H9 (cell line): ENCODE results near the gene PPP1R16B. TPM values are rescaled to one million over a fixed set of nuclear protein-coding genes. Genes with fewer than 3 reads are reported as not detected.

Source experiments
- DNase-seq: peaks from one replicate; pipeline ENCODE4 v3.0.0-alpha.2; 2017
- H2AFZ ChIP-seq: one replicate; pipeline ENCODE4 v1.6.1; 2013; ENCODE audit warnings: mild to moderate bottlenecking, low read length, control low read depth, moderate library complexity
- H2AK5ac ChIP-seq: 2 replicates; pipeline ENCODE4 v1.6.1; 2013; ENCODE audit warnings: low read length, control low read depth, mixed read lengths; ENCODE audit not compliant: insufficient read length
- H2BK120ac ChIP-seq: one replicate; pipeline ENCODE4 v1.6.1; 2013; ENCODE audit warnings: low read depth, mild to moderate bottlenecking, low read length, control low read depth, inconsistent platforms; ENCODE audit not compliant: poor library complexity, severe bottlenecking
- H2BK12ac ChIP-seq: 2 replicates; pipeline ENCODE4 v1.6.1; 2013; ENCODE audit warnings: low read length, control low read depth, mixed read lengths, low read depth; ENCODE audit not compliant: insufficient read length
- H2BK15ac ChIP-seq: 2 replicates; pipeline ENCODE4 v1.6.1; 2013; ENCODE audit warnings: low read depth, low read length, control low read depth
- H2BK20ac ChIP-seq: one replicate; pipeline ENCODE4 v1.6.1; 2013; ENCODE audit warnings: low read depth, mild to moderate bottlenecking, low read length, control low read depth, inconsistent platforms; ENCODE audit not compliant: poor library complexity, severe bottlenecking
- H2BK5ac ChIP-seq: 2 replicates; pipeline ENCODE4 v1.6.1; 2013; ENCODE audit warnings: low read length, control low read depth, mixed read lengths; ENCODE audit not compliant: insufficient read length
- H3K14ac ChIP-seq: 2 replicates; pipeline ENCODE4 v1.6.1; 2013; ENCODE audit warnings: low read length, control low read depth; ENCODE audit not compliant: insufficient read depth
- H3K18ac ChIP-seq: 2 replicates; pipeline ENCODE4 v1.6.1; 2013; ENCODE audit warnings: low read depth, mild to moderate bottlenecking, mixed read lengths, low read length, control low read depth; ENCODE audit not compliant: insufficient read length
- H3K23ac ChIP-seq: 2 replicates; pipeline ENCODE4 v1.6.1; 2013; ENCODE audit warnings: low read length, control low read depth, mixed read lengths, low read depth; ENCODE audit not compliant: insufficient read length
- H3K23me2 ChIP-seq: 2 replicates; pipeline ENCODE4 v1.6.1; 2013; ENCODE audit warnings: low read depth, mild to moderate bottlenecking, mixed read lengths, low read length, control low read depth; ENCODE audit not compliant: insufficient read length, poor library complexity, severe bottlenecking
- H3K27ac ChIP-seq: 2 replicates; pipeline ENCODE4 v1.5.1; 2013; ENCODE audit warnings: low read length, control low read depth, mixed read lengths, low read depth; ENCODE audit not compliant: insufficient read length
- H3K27me3 ChIP-seq: 2 replicates; pipeline ENCODE4 v1.6.1; 2013; ENCODE audit warnings: low read length, control low read depth, inconsistent platforms; ENCODE audit not compliant: insufficient read depth
- H3K4ac ChIP-seq: 2 replicates; pipeline ENCODE4 v1.6.1; 2013; ENCODE audit warnings: low read depth, mild to moderate bottlenecking, control low read depth, inconsistent platforms, low read length, moderate library complexity
- H3K4me1 ChIP-seq: 2 replicates; pipeline ENCODE4 v1.6.1; 2013; ENCODE audit warnings: low read length, control low read depth, inconsistent platforms; ENCODE audit not compliant: insufficient read depth
- H3K4me2 ChIP-seq: 2 replicates; pipeline ENCODE4 v1.6.1; 2013; ENCODE audit warnings: low read length, control low read depth, mixed read lengths; ENCODE audit not compliant: insufficient read length, insufficient read depth
- H3K56ac ChIP-seq: 2 replicates; pipeline ENCODE4 v1.6.1; 2013; ENCODE audit warnings: low read depth, mild to moderate bottlenecking, mixed read lengths, low read length, control low read depth; ENCODE audit not compliant: insufficient read length
- H3K79me1 ChIP-seq: 2 replicates; pipeline ENCODE4 v1.6.1; 2013; ENCODE audit warnings: low read depth, mild to moderate bottlenecking, moderate library complexity, low read length, control low read depth, inconsistent platforms; ENCODE audit not compliant: insufficient read depth, poor library complexity, severe bottlenecking
- H3K79me2 ChIP-seq: 2 replicates; pipeline ENCODE4 v1.6.1; 2013; ENCODE audit warnings: low read length, control low read depth, inconsistent platforms; ENCODE audit not compliant: insufficient read depth
- H3K9ac ChIP-seq: 2 replicates; pipeline ENCODE4 v1.6.1; 2013; ENCODE audit warnings: low read length, control low read depth, mixed read lengths; ENCODE audit not compliant: insufficient read length; ENCODE audit errors: extremely low read depth
- H3K9me3 ChIP-seq: one replicate; pipeline ENCODE4 v1.6.1; 2013; ENCODE audit warnings: low read depth, low read length, inconsistent platforms; ENCODE audit not compliant: control insufficient read depth
- H3T11ph ChIP-seq: one replicate; pipeline ENCODE4 v1.6.1; 2013; ENCODE audit warnings: mild to moderate bottlenecking, low read length, control low read depth, inconsistent platforms
- H4K20me1 ChIP-seq: one replicate; pipeline ENCODE4 v1.6.1; 2013; ENCODE audit not compliant: control insufficient read depth, insufficient read length, insufficient read depth
- H4K5ac ChIP-seq: 2 replicates; pipeline ENCODE4 v1.6.1; 2013; ENCODE audit warnings: low read depth, mild to moderate bottlenecking, mixed read lengths, low read length, control low read depth; ENCODE audit not compliant: insufficient read length
- H4K8ac ChIP-seq: replicated peaks from 2 replicates; pipeline ENCODE4 v1.6.1; 2013; ENCODE audit warnings: low read length, control low read depth, mixed read lengths, low read depth; ENCODE audit not compliant: insufficient read length
- H4K91ac ChIP-seq: 2 replicates; pipeline ENCODE4 v1.6.1; 2013; ENCODE audit warnings: low read depth, mild to moderate bottlenecking, moderate library complexity, mixed read lengths, low read length, control low read depth; ENCODE audit not compliant: insufficient read length
- H3K27ac Mint-ChIP-seq, 3 experiments: 2 replicates in 2 of 3; 3 replicates in 1 of 3; pipeline ENCODE4 v1.8.0; 2020 to 2021; ENCODE audit warnings: mixed read lengths in 3 of 3, mild to moderate bottlenecking in 1 of 3, moderate library complexity in 1 of 3
- H3K27me3 Mint-ChIP-seq: 2 replicates; pipeline ENCODE4 v1.8.0; 2021; ENCODE audit warnings: low read depth, mild to moderate bottlenecking, moderate library complexity, mixed read lengths
- H3K36me3 Mint-ChIP-seq, 3 experiments: 2 replicates in 2 of 3; 3 replicates in 1 of 3; pipeline ENCODE4 v1.8.0; 2020 to 2021; ENCODE audit warnings: low read depth in 3 of 3, mixed read lengths in 3 of 3; ENCODE audit not compliant: insufficient read depth in 1 of 3
- H3K4me1 Mint-ChIP-seq, 2 experiments: 2 replicates each; pipeline ENCODE4 v1.8.0; 2020; ENCODE audit warnings: mixed read lengths in 2 of 2
- H3K4me3 Mint-ChIP-seq, 2 experiments: 2 replicates in 1 of 2; 3 replicates in 1 of 2; pipeline ENCODE4 v1.8.0; 2020 to 2021; ENCODE audit warnings: mild to moderate bottlenecking in 2 of 2, mixed read lengths in 2 of 2, moderate library complexity in 1 of 2
- H3K9me3 Mint-ChIP-seq, 2 experiments: 2 replicates in 1 of 2; 3 replicates in 1 of 2; pipeline ENCODE4 v1.8.0; 2020; ENCODE audit warnings: mild to moderate bottlenecking in 2 of 2, mixed read lengths in 2 of 2, moderate library complexity in 1 of 2
- WGBS: extraction: QIAGEN DNeasy Blood & Tissue Kit; methylation state at CpG from one replicate; pipeline ENCODE4 v1.1.7; 2013; ENCODE audit warnings: missing lambda C conversion rate, low lambda C conversion rate, mixed read lengths; ENCODE audit not compliant: insufficient read length; ENCODE audit errors: extremely low coverage; 5-methylcytosine and 5-hydroxymethylcytosine counted together
- total RNA-seq: library from RNA; stranded (reverse); gene quantifications from 2 replicates; pipeline ENCODE4 v1.2.1, GENCODE V29; 2021
- TF ChIP-seq, protein P1 (sequence below): fragments of 200-600 bp; sonication (generic); conservative IDR thresholded peaks from 3 replicates; pipeline ENCODE4 v1.8.0; 2021; ENCODE audit warnings: antibody characterized with exemption, mild to moderate bottlenecking

Gene PPP1R16B
- total RNA-seq, 1 experiment from 2014 or later = 8.2 TPM

DNA sequence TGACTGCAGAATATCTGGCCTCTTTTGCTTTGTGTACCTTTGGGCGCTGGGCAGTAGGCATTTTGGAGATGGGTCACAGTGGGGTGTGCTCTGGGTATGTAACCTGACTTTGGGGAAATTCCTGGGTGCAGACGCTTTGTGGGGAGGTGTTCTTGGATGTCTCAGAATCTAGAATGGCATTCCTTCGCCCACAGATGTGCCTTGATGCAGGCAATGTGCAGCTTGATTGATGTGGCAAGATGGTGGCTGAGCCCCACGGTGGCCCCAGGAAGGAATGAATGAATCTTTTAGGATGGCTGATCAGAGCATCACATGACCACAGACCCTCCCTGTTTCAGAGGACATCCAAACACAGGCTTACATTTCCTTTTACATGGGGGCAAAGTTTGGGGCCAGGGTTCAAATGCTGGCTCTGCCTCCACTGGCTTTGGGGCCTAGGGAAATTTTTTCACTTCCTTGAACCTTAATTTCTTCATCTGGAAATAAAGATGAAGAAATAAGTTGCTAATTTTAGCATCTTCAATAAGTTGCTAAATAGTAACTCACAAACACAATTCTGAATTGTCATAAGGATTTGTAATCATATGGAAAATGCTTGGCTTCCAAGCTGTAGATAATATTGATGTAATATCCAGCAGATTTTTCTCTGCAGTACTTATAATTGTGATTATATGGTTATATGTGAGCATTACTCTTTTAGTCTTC is 5.6 kb downstream of the PPP1R16B start:
- no peak overlapping the region for H2BK12ac ChIP-seq
- no peak overlapping the region for H4K8ac ChIP-seq
- H2BK120ac ChIP-seq = no peak overlapping the region
- no peaks in the 10 kb centered on the region for H3K27me3 ChIP-seq
- DNase-seq = peak; percentile 12
- H3K9me3 ChIP-seq = no peaks in the 10 kb centered on the region
- no peak overlapping the region for H3K14ac ChIP-seq
- H3K18ac ChIP-seq = no peak overlapping the region
- Mint-ChIP-seq H3K36me3 (peaks cover 0 to 6% (median 0%) of the 10 kb centered on the region in 3 experiments; a peak in 4 of 7 replicates), H3K4me3 (no peak overlapping the region), H3K4me1 (peaks cover 16 to 24% of the 10 kb centered on the region in 2 experiments), H3K9me3 (no peaks in the 10 kb centered on the region), H3K27me3 (peaks cover 25% of the 10 kb centered on the region), H3K27ac (no peak overlapping the region)
- H3K9ac ChIP-seq = no peak overlapping the region
- H4K20me1 ChIP-seq = no peaks in the 10 kb centered on the region
- H3K4ac ChIP-seq = no peak overlapping the region
- no CpG with 5 or more reads among the region's 4 CpGs for WGBS
- no peak overlapping the region for H4K91ac ChIP-seq
- no peak overlapping the region for H2AK5ac ChIP-seq
- peaks cover 10% of the 10 kb centered on the region for H3K23me2 ChIP-seq
- no peak overlapping the region for H2BK5ac ChIP-seq
- peaks cover 3% of the 10 kb centered on the region; the same call in 1 of the 2 replicates for H3K4me1 ChIP-seq
- TF ChIP-seq, protein P1, sequence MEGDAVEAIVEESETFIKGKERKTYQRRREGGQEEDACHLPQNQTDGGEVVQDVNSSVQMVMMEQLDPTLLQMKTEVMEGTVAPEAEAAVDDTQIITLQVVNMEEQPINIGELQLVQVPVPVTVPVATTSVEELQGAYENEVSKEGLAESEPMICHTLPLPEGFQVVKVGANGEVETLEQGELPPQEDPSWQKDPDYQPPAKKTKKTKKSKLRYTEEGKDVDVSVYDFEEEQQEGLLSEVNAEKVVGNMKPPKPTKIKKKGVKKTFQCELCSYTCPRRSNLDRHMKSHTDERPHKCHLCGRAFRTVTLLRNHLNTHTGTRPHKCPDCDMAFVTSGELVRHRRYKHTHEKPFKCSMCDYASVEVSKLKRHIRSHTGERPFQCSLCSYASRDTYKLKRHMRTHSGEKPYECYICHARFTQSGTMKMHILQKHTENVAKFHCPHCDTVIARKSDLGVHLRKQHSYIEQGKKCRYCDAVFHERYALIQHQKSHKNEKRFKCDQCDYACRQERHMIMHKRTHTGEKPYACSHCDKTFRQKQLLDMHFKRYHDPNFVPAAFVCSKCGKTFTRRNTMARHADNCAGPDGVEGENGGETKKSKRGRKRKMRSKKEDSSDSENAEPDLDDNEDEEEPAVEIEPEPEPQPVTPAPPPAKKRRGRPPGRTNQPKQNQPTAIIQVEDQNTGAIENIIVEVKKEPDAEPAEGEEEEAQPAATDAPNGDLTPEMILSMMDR = no peak
- no peak overlapping the region for H3T11ph ChIP-seq
- H3K4me2 ChIP-seq = no peak overlapping the region
- no peaks in the 10 kb centered on the region for H3K79me1 ChIP-seq
- H2BK20ac ChIP-seq = no peak overlapping the region
- no peak overlapping the region for H3K56ac ChIP-seq
- H2BK15ac ChIP-seq = no peak overlapping the region
- no peaks in the 10 kb centered on the region for H3K79me2 ChIP-seq
- no peak overlapping the region for H3K27ac ChIP-seq
- no peak overlapping the region for H3K23ac ChIP-seq
- no peak overlapping the region for H4K5ac ChIP-seq
- H2AFZ ChIP-seq = no peak overlapping the region
